PC-3 (cell line): ENCODE measurements around the gene SLC6A1. TPM values are rescaled to one million over a fixed set of nuclear protein-coding genes. Genes with fewer than 3 reads are reported as not detected.

ENCODE experiments used
- ATAC-seq: fragments of 200-7000 bp; cut with Tn5 transposase; 2 replicates; pipeline ENCODE4 v1.9.1; 2020; ENCODE audit warnings: mild to moderate bottlenecking, moderate library complexity
- BruUV-seq: library from RNA; stranded (reverse); fragments of 400-500 nt; replicated peaks from 2 replicates; lab custom pipeline; 2021; lab: Mats Ljungman, UMichigan
- CTCF ChIA-PET: fragments of 300-600 bp; sonication (Branson Sonifier 250); formaldehyde crosslinking; loops from one replicate; lab custom pipeline; 2022; ENCODE audit warnings: antibody characterized with exemption; lab: Charles Lee
- POLR2A ChIA-PET: fragments of 300-600 bp; sonication (Branson Sonifier 250); formaldehyde crosslinking; loops from one replicate; lab custom pipeline; 2022; ENCODE audit warnings: antibody characterized with exemption; ENCODE audit not compliant: unreplicated experiment; lab: Charles Lee
- DNase-seq: peaks from one replicate; pipeline ENCODE4 v3.0.0-alpha.2; 2015
- H2AFZ ChIP-seq: fragments of 300-600 bp; sonication (generic); 2 replicates; pipeline ENCODE4 v1.6.0; 2016; ENCODE audit warnings: antibody characterized with exemption, low read length
- H3F3A ChIP-seq: fragments of 300-600 bp; sonication (generic); one replicate; pipeline ENCODE4 v1.6.0; 2017; ENCODE audit warnings: antibody characterized with exemption, low read length, control low read depth, mild to moderate bottlenecking; ENCODE audit not compliant: unreplicated experiment
- H3K27ac ChIP-seq: fragments of 300-600 bp; sonication (generic); 2 replicates; pipeline ENCODE4 v1.5.1; 2016; ENCODE audit warnings: mild to moderate bottlenecking, low read length
- H3K27me3 ChIP-seq: fragments of 300-600 bp; sonication (generic); 2 replicates; pipeline ENCODE4 v1.6.1; 2016; ENCODE audit warnings: low read length, mixed read lengths
- H3K36me3 ChIP-seq: fragments of 300-600 bp; sonication (generic); 2 replicates; pipeline ENCODE4 v1.6.1; 2016; ENCODE audit warnings: low read depth, mixed run types, low read length, mixed read lengths
- H3K4me1 ChIP-seq: fragments of 300-600 bp; sonication (generic); 2 replicates; pipeline ENCODE4 v1.5.1; 2016; ENCODE audit warnings: low read length; ENCODE audit not compliant: insufficient read depth
- H3K4me2 ChIP-seq: fragments of 300-600 bp; sonication (generic); 2 replicates; pipeline ENCODE4 v1.6.0; 2016; ENCODE audit warnings: low read length
- H3K4me3 ChIP-seq: fragments of 300-600 bp; sonication (generic); 2 replicates; pipeline ENCODE4 v1.5.1; 2016; ENCODE audit warnings: mild to moderate bottlenecking, low read length, mixed read lengths
- H3K79me2 ChIP-seq: fragments of 300-600 bp; sonication (generic); 2 replicates; pipeline ENCODE4 v1.6.1; 2017; ENCODE audit warnings: low read length, mixed read lengths
- H3K9ac ChIP-seq: fragments of 300-600 bp; sonication (generic); 2 replicates; pipeline ENCODE4 v1.6.0; 2016; ENCODE audit warnings: mild to moderate bottlenecking, low read length
- H3K9me2 ChIP-seq: fragments of 300-600 bp; sonication (generic); replicated peaks from 2 replicates; pipeline ENCODE4 v1.6.1; 2016; ENCODE audit warnings: mixed run types, low read length, mixed read lengths
- H3K9me3 ChIP-seq: fragments of 300-600 bp; sonication (generic); 2 replicates; pipeline ENCODE4 v1.6.1; 2016; ENCODE audit warnings: low read length, mixed read lengths
- H4K20me1 ChIP-seq: fragments of 300-600 bp; sonication (generic); 2 replicates; pipeline ENCODE4 v1.6.1; 2016; ENCODE audit warnings: low read length, mixed read lengths
- CTCF ChIP-seq: fragments of 300-600 bp; sonication (generic); conservative IDR thresholded peaks from 2 replicates; pipeline ENCODE4 v1.5.1; 2017; ENCODE audit warnings: antibody characterized with exemption, low read depth, mild to moderate bottlenecking, low read length
- EZH2 ChIP-seq: fragments of 300-600 bp; sonication (generic); IDR thresholded peaks from one replicate; pipeline ENCODE4 v1.6.1; 2017; ENCODE audit warnings: antibody characterized with exemption, mild to moderate bottlenecking, low read length; ENCODE audit not compliant: unreplicated experiment
- EZH2phosphoT487 ChIP-seq: fragments of 300-600 bp; sonication (generic); IDR thresholded peaks from 2 replicates; pipeline ENCODE4 v1.6.1; 2018; ENCODE audit warnings: mild to moderate bottlenecking, antibody characterized with exemption, low read length, borderline replicate concordance
- intact Hi-C: fragments of 100-400 bp; cut with micrococcal nuclease; formaldehyde crosslinking; loops from 2 replicates; pipeline ENCODE4 v1.9.0; 2023
- total RNA-seq: library from RNA; depleted of rRNA; stranded (reverse); fragments of >200 nt; gene quantifications from 2 replicates; pipeline ENCODE4 v1.2.3, GENCODE V29; 2014

The SLC6A1 gene
- total RNA-seq, 1 experiment from 2014 or later: not detected

- DNase-seq: no peak
- intact Hi-C loops: no loop called here
- no peak for ATAC-seq
- H3K9me2 ChIP-seq: no peaks in the 10 kb centered on the region
- H3K27ac ChIP-seq: no peak overlapping the region
- peak; percentile 22; the same call in 1 of the 2 replicates for TF ChIP-seq EZH2phosphoT487
- TF ChIP-seq CTCF: no peak
- peak; percentile 77 for TF ChIP-seq EZH2
- peaks cover 82% of the 10 kb centered on the region for H3K27me3 ChIP-seq
- H4K20me1 ChIP-seq: no peaks in the 10 kb centered on the region
- no peak overlapping the region for H3K4me3 ChIP-seq
- ChIA-PET CTCF (no interaction called here), POLR2A (no interaction called here)
- no peaks in the 10 kb centered on the region for H3K9me3 ChIP-seq
- H3F3A ChIP-seq: no peaks in the 10 kb centered on the region
- no peak overlapping the region for H3K9ac ChIP-seq
- H3K4me2 ChIP-seq: no peak overlapping the region
- H3K79me2 ChIP-seq: no peaks in the 10 kb centered on the region
- no TSS peak for BruUV-seq
- no peak overlapping the region for H2AFZ ChIP-seq
- H3K4me1 ChIP-seq: no peaks in the 10 kb centered on the region
- no peaks in the 10 kb centered on the region for H3K36me3 ChIP-seq
These were observed 588 bp downstream of the SLC6A1 start for GRCh38 chr3:10992943-10993728.

GRCh38 chr3:10993729-10994065 is 1.1 kb downstream of the SLC6A1 start:
- Histone ChIP-seq H3K79me2 (no peaks in the 10 kb centered on the region), H3K9me3 (no peaks in the 10 kb centered on the region), H3K4me3 (no peak overlapping the region), H3K36me3 (no peaks in the 10 kb centered on the region), H3K9me2 (no peaks in the 10 kb centered on the region), H3K4me2 (no peak overlapping the region), H3K9ac (no peak overlapping the region), H3K27ac (no peak overlapping the region), H3F3A (no peaks in the 10 kb centered on the region), H3K4me1 (no peaks in the 10 kb centered on the region), H4K20me1 (no peaks in the 10 kb centered on the region), H2AFZ (no peak overlapping the region), H3K27me3 (peaks cover 88% of the 10 kb centered on the region)
- intact Hi-C loops: no loop called here
- ChIA-PET CTCF (no interaction called here), POLR2A (no interaction called here)
- no peak for ATAC-seq
- TF ChIP-seq CTCF (no peak), EZH2 (no peak), EZH2phosphoT487 (no peak)
- no TSS peak for BruUV-seq
- DNase-seq: no peak

GRCh38 chr3:10994306-10994705 is 1.8 kb downstream of the SLC6A1 start:
- TF ChIP-seq EZH2phosphoT487 (no peak), EZH2 (no peak), CTCF (no peak)
- no peaks in the 10 kb centered on the region for H3K79me2 ChIP-seq
- no peak overlapping the region for H3K4me3 ChIP-seq
- intact Hi-C loops: no loop called here
- H3K27me3 ChIP-seq: peaks cover 90% of the 10 kb centered on the region
- no peak for DNase-seq
- no peak overlapping the region for H3K27ac ChIP-seq
- ATAC-seq: no peak
- no peaks in the 10 kb centered on the region for H3K36me3 ChIP-seq
- H3F3A ChIP-seq: no peaks in the 10 kb centered on the region
- no peaks in the 10 kb centered on the region for H3K9me3 ChIP-seq
- H3K9ac ChIP-seq: no peak overlapping the region
- H4K20me1 ChIP-seq: no peaks in the 10 kb centered on the region
- no peak overlapping the region for H2AFZ ChIP-seq
- no peaks in the 10 kb centered on the region for H3K9me2 ChIP-seq
- no peaks in the 10 kb centered on the region for H3K4me1 ChIP-seq
- CTCF ChIA-PET: no interaction called here
- POLR2A ChIA-PET: no interaction called here
- H3K4me2 ChIP-seq: no peak overlapping the region
- no TSS peak for BruUV-seq
